Measurements from ENCODE around the gene GATA5.

GATA5 gene

GRCh38 chr20:62448788-62449187 is 27.0 kb downstream of the GATA5 start:
- DNase-seq (ENCODE audit: insufficient read length, low spot score) (no peak), FAIRE-seq (no peak)
- TF ChIP-seq CTCF (IDR thresholded peaks at IDR 0.05; ENCODE audit: insufficient read depth, missing control alignments) = no peak

- no peak for TF ChIP-seq CTCF (IDR thresholded peaks at IDR 0.05; ENCODE audit: insufficient read depth, missing control alignments)
- FAIRE-seq = no peak
Observed at GRCh38 chr20:62448038-62448437, 27.8 kb downstream of the GATA5 start.

GRCh38 chr20:62446888-62447869 is 28.6 kb downstream of the GATA5 start:
- DNase-seq (ENCODE audit: insufficient read length, low spot score) (no peak), FAIRE-seq (no peak)
- no peak for TF ChIP-seq CTCF (IDR thresholded peaks at IDR 0.05; ENCODE audit: insufficient read depth, missing control alignments)

More at GRCh38 chr20:62448038-62448437, 27.8 kb downstream of the GATA5 start:
- DNase-seq (ENCODE audit: insufficient read length, low spot score) = no peak

- FAIRE-seq (no peak), DNase-seq (ENCODE audit: insufficient read length, low spot score) (no peak)
- TF ChIP-seq CTCF (IDR thresholded peaks at IDR 0.05; ENCODE audit: insufficient read depth, missing control alignments) = no peak
Observed at GRCh38 chr20:62446481-62446880, 29.3 kb downstream of the GATA5 start.

- no peak for TF ChIP-seq CTCF (IDR thresholded peaks at IDR 0.05; ENCODE audit: insufficient read depth, missing control alignments)
- DNase-seq (ENCODE audit: insufficient read length, low spot score) (no peak), FAIRE-seq (no peak)
Observed at GRCh38 chr20:62445553-62446340, 30.0 kb downstream of the GATA5 start.

GRCh38 chr20:62444286-62444685 is 31.5 kb downstream of the GATA5 start:
- FAIRE-seq = no peak
- no peak for TF ChIP-seq CTCF (IDR thresholded peaks at IDR 0.05; ENCODE audit: insufficient read depth, missing control alignments)
- DNase-seq (ENCODE audit: insufficient read length, low spot score) = no peak
